Measurements from ENCODE around the gene PAX5.

The PAX5 gene

GRCh38 chr9:36976371-36977030 lies 57.6 kb downstream of the PAX5 start:
- Histone ChIP-seq H3K9me3 (ENCODE audit: control insufficient read depth, low read depth, low read length) (no peaks in the 10 kb centered on the region), H3K4me1 (ENCODE audit: control insufficient read depth, low read depth, low read length) (peaks cover 7% of the 10 kb centered on the region), H3K36me3 (ENCODE audit: control insufficient read depth, low read depth, low read length) (no peaks in the 10 kb centered on the region), H3K4me3 (ENCODE audit: low read length) (no peak overlapping the region), H3K27ac (ENCODE audit: low read length) (no peak overlapping the region), H3K9ac (ENCODE audit: low read length) (no peak overlapping the region), H3K27me3 (ENCODE audit: control insufficient read depth, insufficient read depth, low read length) (peaks cover 9% of the 10 kb centered on the region)

- Histone ChIP-seq H3K4me3 (ENCODE audit: low read length) (no peak overlapping the region), H3K9ac (ENCODE audit: low read length) (no peak overlapping the region)
These were observed 59.3 kb downstream of the PAX5 start for GRCh38 chr9:36974731-36975130.

GRCh38 chr9:36971935-36972488 lies 62.1 kb downstream of the PAX5 start:
- Histone ChIP-seq H3K27ac (ENCODE audit: low read length) (no peak overlapping the region), H3K9ac (ENCODE audit: low read length) (no peak overlapping the region), H3K36me3 (ENCODE audit: control insufficient read depth, low read depth, low read length) (no peaks in the 10 kb centered on the region), H3K27me3 (ENCODE audit: control insufficient read depth, insufficient read depth, low read length) (no peaks in the 10 kb centered on the region), H3K4me1 (ENCODE audit: control insufficient read depth, low read depth, low read length) (peaks cover 3% of the 10 kb centered on the region), H3K4me3 (ENCODE audit: low read length) (no peak overlapping the region), H3K9me3 (ENCODE audit: control insufficient read depth, low read depth, low read length) (no peaks in the 10 kb centered on the region)

More at GRCh38 chr9:36974731-36975130, 59.3 kb downstream of the PAX5 start:
- Histone ChIP-seq H3K27me3 (ENCODE audit: control insufficient read depth, insufficient read depth, low read length) (peaks cover 3% of the 10 kb centered on the region), H3K27ac (ENCODE audit: low read length) (no peak overlapping the region), H3K4me1 (ENCODE audit: control insufficient read depth, low read depth, low read length) (peaks cover 5% of the 10 kb centered on the region), H3K9me3 (ENCODE audit: control insufficient read depth, low read depth, low read length) (no peaks in the 10 kb centered on the region), H3K36me3 (ENCODE audit: control insufficient read depth, low read depth, low read length) (no peaks in the 10 kb centered on the region)

DNA sequence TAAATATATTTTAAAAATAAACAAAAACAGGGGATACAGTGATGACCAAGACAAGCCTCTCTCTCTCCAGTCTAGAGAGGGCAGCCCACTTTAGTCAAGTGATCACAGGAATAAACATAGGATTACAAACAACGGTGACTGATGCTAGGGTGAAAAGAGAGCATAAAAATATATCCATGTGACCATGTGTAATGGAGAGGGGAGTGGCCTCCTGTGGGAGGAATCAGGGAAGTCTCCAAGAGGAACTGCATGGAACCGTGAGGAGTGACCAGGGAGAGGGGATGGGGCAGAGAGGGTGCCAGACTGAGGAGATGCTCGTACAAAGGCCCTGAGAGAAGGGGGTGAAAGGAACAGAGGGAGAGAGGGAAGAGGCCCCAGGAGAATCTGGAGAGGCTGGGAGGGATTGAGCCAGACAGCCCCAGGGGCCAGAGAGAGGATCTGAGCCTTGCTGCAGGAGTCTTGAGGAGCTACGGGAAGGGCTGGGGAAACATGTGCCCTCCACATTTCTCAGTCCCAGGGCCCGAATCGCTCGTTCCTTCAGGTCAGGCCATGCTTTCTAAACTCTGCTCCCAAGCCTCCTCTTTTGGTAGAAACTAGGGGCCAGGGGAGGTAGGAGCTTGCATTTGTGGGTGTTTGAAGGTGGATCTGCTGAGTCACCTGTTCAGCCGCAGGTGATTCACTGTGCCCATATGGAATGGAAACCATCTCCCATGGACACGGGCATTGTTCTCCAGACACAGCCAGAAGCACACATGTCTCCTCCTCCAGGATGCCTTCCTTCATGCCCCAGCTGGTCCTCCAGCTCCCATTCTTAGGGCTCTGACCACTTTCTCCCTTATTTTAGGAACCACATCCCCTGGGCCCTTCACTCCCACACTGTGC lies 63.8 kb downstream of the PAX5 start:
- Histone ChIP-seq H3K27me3 (ENCODE audit: control insufficient read depth, insufficient read depth, low read length) (no peaks in the 10 kb centered on the region), H3K36me3 (ENCODE audit: control insufficient read depth, low read depth, low read length) (no peaks in the 10 kb centered on the region), H3K9me3 (ENCODE audit: control insufficient read depth, low read depth, low read length) (no peaks in the 10 kb centered on the region), H3K9ac (ENCODE audit: low read length) (no peak overlapping the region), H3K4me1 (ENCODE audit: control insufficient read depth, low read depth, low read length) (peaks cover 3% of the 10 kb centered on the region), H3K4me3 (ENCODE audit: low read length) (no peak overlapping the region), H3K27ac (ENCODE audit: low read length) (no peak overlapping the region)

GRCh38 chr9:36969216-36969771 lies 64.8 kb downstream of the PAX5 start:
- H3K9ac ChIP-seq (ENCODE audit: low read length): no peak overlapping the region
- no peak overlapping the region for H3K4me3 ChIP-seq (ENCODE audit: low read length)
- no peaks in the 10 kb centered on the region for H3K27me3 ChIP-seq (ENCODE audit: control insufficient read depth, insufficient read depth, low read length)
- H3K27ac ChIP-seq (ENCODE audit: low read length): no peak overlapping the region
- peaks cover 3% of the 10 kb centered on the region for H3K4me1 ChIP-seq (ENCODE audit: control insufficient read depth, low read depth, low read length)
- H3K36me3 ChIP-seq (ENCODE audit: control insufficient read depth, low read depth, low read length): no peaks in the 10 kb centered on the region
- no peaks in the 10 kb centered on the region for H3K9me3 ChIP-seq (ENCODE audit: control insufficient read depth, low read depth, low read length)

- Histone ChIP-seq H3K36me3 (ENCODE audit: control insufficient read depth, low read depth, low read length) (no peaks in the 10 kb centered on the region), H3K9me3 (ENCODE audit: control insufficient read depth, low read depth, low read length) (no peaks in the 10 kb centered on the region), H3K27ac (ENCODE audit: low read length) (no peak overlapping the region), H3K9ac (ENCODE audit: low read length) (no peak overlapping the region), H3K4me1 (ENCODE audit: control insufficient read depth, low read depth, low read length) (peaks cover 3% of the 10 kb centered on the region), H3K27me3 (ENCODE audit: control insufficient read depth, insufficient read depth, low read length) (no peaks in the 10 kb centered on the region), H3K4me3 (ENCODE audit: low read length) (no peak overlapping the region)
These were observed 65.4 kb downstream of the PAX5 start for GRCh38 chr9:36968574-36969215.

DNA sequence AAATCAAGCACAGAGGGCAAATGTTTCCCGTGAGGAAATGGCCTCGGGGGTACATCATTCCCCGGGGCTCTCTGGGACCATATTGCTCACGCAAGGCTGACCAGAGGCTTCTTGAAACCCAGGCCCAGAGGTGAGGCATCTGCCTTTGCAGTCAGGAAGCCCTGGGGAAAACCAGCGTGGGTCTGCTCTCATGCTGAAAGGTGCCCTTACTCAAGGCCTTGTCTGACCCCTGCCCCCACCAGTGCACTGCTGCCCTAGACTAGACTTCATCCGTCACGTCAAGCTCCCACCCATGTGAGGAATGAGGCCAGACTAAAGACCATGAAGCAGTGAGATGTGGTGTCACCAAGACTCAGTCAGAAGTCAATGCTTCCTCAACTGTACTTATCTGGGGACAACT lies 66.1 kb downstream of the PAX5 start:
- Histone ChIP-seq H3K27me3 (ENCODE audit: control insufficient read depth, insufficient read depth, low read length) (no peaks in the 10 kb centered on the region), H3K4me3 (ENCODE audit: low read length) (no peak overlapping the region), H3K9ac (ENCODE audit: low read length) (no peak overlapping the region), H3K4me1 (ENCODE audit: control insufficient read depth, low read depth, low read length) (peaks cover 3% of the 10 kb centered on the region), H3K27ac (ENCODE audit: low read length) (no peak overlapping the region), H3K36me3 (ENCODE audit: control insufficient read depth, low read depth, low read length) (no peaks in the 10 kb centered on the region), H3K9me3 (ENCODE audit: control insufficient read depth, low read depth, low read length) (no peaks in the 10 kb centered on the region)

GRCh38 chr9:36966371-36967097 lies 67.5 kb downstream of the PAX5 start:
- Histone ChIP-seq H3K4me1 (ENCODE audit: control insufficient read depth, low read depth, low read length) (peaks cover 3% of the 10 kb centered on the region), H3K4me3 (ENCODE audit: low read length) (no peak overlapping the region), H3K27me3 (ENCODE audit: control insufficient read depth, insufficient read depth, low read length) (no peaks in the 10 kb centered on the region), H3K27ac (ENCODE audit: low read length) (no peak overlapping the region), H3K36me3 (ENCODE audit: control insufficient read depth, low read depth, low read length) (no peaks in the 10 kb centered on the region), H3K9ac (ENCODE audit: low read length) (no peak overlapping the region), H3K9me3 (ENCODE audit: control insufficient read depth, low read depth, low read length) (no peaks in the 10 kb centered on the region)

DNA sequence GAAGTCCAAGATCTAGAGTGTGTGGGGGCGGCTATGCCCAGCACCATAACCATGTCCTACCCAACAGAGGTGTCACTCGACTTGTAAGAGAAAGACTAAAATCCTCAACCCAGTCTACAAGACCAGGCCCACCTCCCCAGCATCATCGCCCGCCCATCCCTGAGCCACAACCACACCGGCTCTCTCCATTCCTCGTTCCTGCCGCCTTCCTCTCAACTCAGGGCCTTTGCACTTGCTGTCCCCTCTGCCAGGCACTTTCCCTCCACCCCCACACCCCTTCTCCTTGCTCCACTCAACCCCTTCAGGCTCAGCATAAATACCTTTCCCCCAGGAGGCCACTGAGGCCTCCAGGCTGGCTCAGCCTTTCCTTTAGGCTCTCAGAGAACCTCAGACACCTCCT lies 69.3 kb downstream of the PAX5 start:
- no peaks in the 10 kb centered on the region for H3K27me3 ChIP-seq (ENCODE audit: control insufficient read depth, insufficient read depth, low read length)
- H3K36me3 ChIP-seq (ENCODE audit: control insufficient read depth, low read depth, low read length): no peaks in the 10 kb centered on the region
- no peak overlapping the region for H3K27ac ChIP-seq (ENCODE audit: low read length)
- H3K4me1 ChIP-seq (ENCODE audit: control insufficient read depth, low read depth, low read length): no peaks in the 10 kb centered on the region
- no peak overlapping the region for H3K4me3 ChIP-seq (ENCODE audit: low read length)
- H3K9ac ChIP-seq (ENCODE audit: low read length): no peak overlapping the region
- no peaks in the 10 kb centered on the region for H3K9me3 ChIP-seq (ENCODE audit: control insufficient read depth, low read depth, low read length)

DNA sequence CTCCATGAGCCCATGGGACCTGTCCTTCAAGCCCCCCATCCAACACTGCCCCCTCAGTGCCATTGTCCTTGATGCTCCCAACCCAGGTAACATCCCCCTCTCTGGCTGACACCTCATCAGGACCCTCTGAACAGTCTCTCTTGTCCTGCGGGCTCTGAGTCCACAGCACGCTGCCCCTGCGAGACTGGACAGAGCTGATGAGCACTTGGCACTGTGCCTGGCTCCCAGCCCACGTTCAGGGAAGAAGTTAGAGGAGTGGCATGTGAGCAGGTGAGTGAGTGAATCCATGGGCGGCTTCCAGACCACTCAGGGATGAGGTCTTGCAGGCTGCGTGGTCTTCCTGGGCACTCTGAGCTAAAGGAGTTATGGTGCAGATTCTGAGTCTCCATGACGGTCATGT lies 70.7 kb downstream of the PAX5 start:
- no peaks in the 10 kb centered on the region for H3K4me1 ChIP-seq (ENCODE audit: control insufficient read depth, low read depth, low read length)
- H3K27me3 ChIP-seq (ENCODE audit: control insufficient read depth, insufficient read depth, low read length): no peaks in the 10 kb centered on the region
- H3K4me3 ChIP-seq (ENCODE audit: low read length): no peak overlapping the region
- H3K27ac ChIP-seq (ENCODE audit: low read length): no peak overlapping the region
- no peak overlapping the region for H3K9ac ChIP-seq (ENCODE audit: low read length)
- no peaks in the 10 kb centered on the region for H3K36me3 ChIP-seq (ENCODE audit: control insufficient read depth, low read depth, low read length)
- H3K9me3 ChIP-seq (ENCODE audit: control insufficient read depth, low read depth, low read length): no peaks in the 10 kb centered on the region

DNA sequence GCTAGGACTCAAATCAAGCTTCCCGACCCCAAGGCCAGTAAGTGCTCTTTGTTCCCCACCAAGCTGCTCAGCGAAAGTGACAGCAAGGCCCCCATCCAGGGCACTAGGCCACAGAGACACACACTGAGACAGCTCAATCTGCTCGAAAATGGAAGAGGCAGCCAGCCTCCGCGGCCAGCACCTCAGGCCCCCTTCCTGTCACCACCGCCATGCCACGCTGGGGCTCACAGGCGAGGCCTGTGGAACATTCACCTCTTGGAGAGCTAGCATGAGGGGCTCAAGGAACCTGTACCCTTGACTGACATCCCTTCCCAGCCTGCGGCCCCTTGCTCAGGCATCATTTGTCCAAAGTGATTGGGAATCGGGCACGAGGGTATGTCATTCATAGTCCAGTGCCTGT lies 71.4 kb downstream of the PAX5 start:
- Histone ChIP-seq H3K27me3 (ENCODE audit: control insufficient read depth, insufficient read depth, low read length) (no peaks in the 10 kb centered on the region), H3K27ac (ENCODE audit: low read length) (no peak overlapping the region), H3K36me3 (ENCODE audit: control insufficient read depth, low read depth, low read length) (no peaks in the 10 kb centered on the region), H3K4me1 (ENCODE audit: control insufficient read depth, low read depth, low read length) (no peaks in the 10 kb centered on the region), H3K4me3 (ENCODE audit: low read length) (no peak overlapping the region), H3K9ac (ENCODE audit: low read length) (no peak overlapping the region), H3K9me3 (ENCODE audit: control insufficient read depth, low read depth, low read length) (no peaks in the 10 kb centered on the region)

All from iPS-18a (cell line).